Right lobe of liver (tissue), 6 donors: ENCODE measurements around the gene CUX1. TPM values are rescaled to one million over a fixed set of nuclear protein-coding genes. Genes with fewer than 3 reads are reported as not detected.
"Not testable (repeated sequence)": the region's sequence is repeated elsewhere in the genome, so short reads cannot be mapped to it uniquely, and the experiment has no call there.

Experiments
- ATAC-seq, 4 donors: fragments of 200-7000 bp; cut with Tn5 transposase; one replicate each; pipeline ENCODE4 v1.9.1; 2020; ENCODE audit warnings: mild to moderate bottlenecking in 4 of 4, moderate library complexity in 4 of 4
- DNase-seq, 3 donors: peaks; one replicate each; pipeline ENCODE4 v3.0.0-alpha.2; 2020
- H3K27ac ChIP-seq, 3 donors: fragments of 200-600 bp; one replicate each; pipeline ENCODE4 v1.8.0; 2022
- H3K27me3 ChIP-seq, 2 donors: fragments of 200-600 bp; one replicate each; pipeline ENCODE4 v1.8.0; 2022
- H3K36me3 ChIP-seq, 4 donors: fragments of 200-600 bp; sonication (generic) in 1 of 4; one replicate each; pipeline versions ENCODE4 v1.5.1 to v1.8.0; 2017 to 2022; ENCODE audit warnings: control low read depth in 1 of 4
- H3K4me1 ChIP-seq, 4 donors: fragments of 200-600 bp; sonication (generic) in 1 of 4; one replicate each; pipeline versions ENCODE4 v1.5.1 to v1.8.0; 2017 to 2022; ENCODE audit warnings: control low read depth in 1 of 4
- H3K4me3 ChIP-seq, 3 donors: fragments of 200-600 bp; one replicate each; pipeline ENCODE4 v1.8.0; 2022
- H3K9me3 ChIP-seq, 4 donors: fragments of 200-600 bp; sonication (generic) in 1 of 4; one replicate each; pipeline versions ENCODE4 v1.5.1 to v1.8.0; 2017 to 2022; ENCODE audit warnings: control low read depth in 1 of 4
- POLR2A ChIP-seq: fragments of 450-650 bp; IDR thresholded peaks from one replicate; pipeline ENCODE4 v1.6.1; 2017; ENCODE audit warnings: antibody characterized with exemption, mild to moderate bottlenecking
- WGBS: methylation state at CpG from one replicate; pipeline ENCODE4 v1.1.6; 2018; ENCODE audit warnings: low coverage, low lambda C conversion rate; ENCODE audit not compliant: insufficient coverage; ENCODE audit errors: missing lambda C conversion rate; 5-methylcytosine and 5-hydroxymethylcytosine counted together
- intact Hi-C, 2 donors: fragments of 100-400 bp; cut with DNase I; formaldehyde crosslinking; loops; one replicate each; pipeline versions ENCODE4 v1.11.2 to v1.14.1; 2022
- total RNA-seq, 6 experiments: library from RNA; depleted of rRNA in 2 of 6; stranded (reverse); fragments of >200 nt in 2 of 6; fragmentation: NEBNext Ultra II Directional in 3 of 6; extraction: Animal tissue kit (Norgen Biotek cat#: 25700) in 3 of 6; gene quantifications; one replicate each; pipeline versions ENCODE4 v1.1.0 to v1.2.4, GENCODE V29; 2016 to 2023
- TF ChIP-seq, protein P1 (sequence below), 4 donors: fragments of 200-600 bp in 3 of 4; fragments of 450-650 bp in 1 of 4; IDR thresholded peaks; one replicate each; pipeline versions ENCODE4 v1.5.1 to v1.8.0; 2016 to 2022; ENCODE audit warnings: antibody characterized with exemption in 4 of 4, mild to moderate bottlenecking in 2 of 4
- donor health status: DM: no; HTN: yes; CAD: no.
- donor health status: DM: no; HTN: no; CAD: no.
- donor health status: DM: no; HTN: no; CAD: no.
- donor health status: DM: no; HTN: yes; CAD: no.
- donor health status: DM: no; HTN: yes; CAD: no.

Gene CUX1
- total RNA-seq, 6 experiments from 2014 or later, result 34.3 to 53.1 (median 40.6) TPM

DNA sequence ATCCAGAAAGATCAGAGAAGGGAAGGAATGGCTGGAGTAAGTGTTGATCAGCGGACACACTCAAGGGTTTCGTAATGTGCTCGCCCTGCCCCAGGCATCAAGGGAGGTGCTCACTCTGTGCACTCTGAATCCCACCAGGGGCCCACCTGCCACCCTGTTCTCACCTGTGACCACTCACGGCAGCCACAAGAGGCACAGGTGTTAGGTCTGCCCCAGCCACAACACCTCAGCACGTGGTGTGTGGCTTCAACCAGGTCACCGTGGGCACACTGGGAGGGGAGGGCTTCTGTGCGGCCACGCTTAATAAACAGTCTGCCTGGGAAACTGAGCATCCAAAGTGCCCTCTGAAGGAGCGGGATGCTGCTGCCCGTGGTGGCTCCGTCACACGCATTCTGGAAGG is 49.8 kb downstream of the CUX1 start:
- ATAC-seq, result no peak
- 96% methylated on average over 5 of the region's 12 CpGs for WGBS
- no peaks in the 10 kb centered on the region for H3K9me3 ChIP-seq
- no peak overlapping the region for H3K27ac ChIP-seq
- no peaks in the 10 kb centered on the region for H3K27me3 ChIP-seq
- intact Hi-C loops, result no loop called here
- no peak for DNase-seq
- no peaks in the 10 kb centered on the region for H3K36me3 ChIP-seq
- no peak overlapping the region for H3K4me3 ChIP-seq
- no peak for TF ChIP-seq POLR2A
- TF ChIP-seq, protein P1, sequence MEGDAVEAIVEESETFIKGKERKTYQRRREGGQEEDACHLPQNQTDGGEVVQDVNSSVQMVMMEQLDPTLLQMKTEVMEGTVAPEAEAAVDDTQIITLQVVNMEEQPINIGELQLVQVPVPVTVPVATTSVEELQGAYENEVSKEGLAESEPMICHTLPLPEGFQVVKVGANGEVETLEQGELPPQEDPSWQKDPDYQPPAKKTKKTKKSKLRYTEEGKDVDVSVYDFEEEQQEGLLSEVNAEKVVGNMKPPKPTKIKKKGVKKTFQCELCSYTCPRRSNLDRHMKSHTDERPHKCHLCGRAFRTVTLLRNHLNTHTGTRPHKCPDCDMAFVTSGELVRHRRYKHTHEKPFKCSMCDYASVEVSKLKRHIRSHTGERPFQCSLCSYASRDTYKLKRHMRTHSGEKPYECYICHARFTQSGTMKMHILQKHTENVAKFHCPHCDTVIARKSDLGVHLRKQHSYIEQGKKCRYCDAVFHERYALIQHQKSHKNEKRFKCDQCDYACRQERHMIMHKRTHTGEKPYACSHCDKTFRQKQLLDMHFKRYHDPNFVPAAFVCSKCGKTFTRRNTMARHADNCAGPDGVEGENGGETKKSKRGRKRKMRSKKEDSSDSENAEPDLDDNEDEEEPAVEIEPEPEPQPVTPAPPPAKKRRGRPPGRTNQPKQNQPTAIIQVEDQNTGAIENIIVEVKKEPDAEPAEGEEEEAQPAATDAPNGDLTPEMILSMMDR (IDR thresholded peaks at IDR 0.05), result no peak
- peaks cover 0 to 11% (median 0%) of the 10 kb centered on the region in 4 donors for H3K4me1 ChIP-seq

GRCh38 chr7:101867681-101868080 is 50.3 kb downstream of the CUX1 start:
- 80% methylated on average over 4 of the region's 6 CpGs for WGBS
- DNase-seq, intact Hi-C loops, ATAC-seq, H3K27ac ChIP-seq, H3K27me3 ChIP-seq, H3K4me3 ChIP-seq, H3K36me3 ChIP-seq, H3K9me3 ChIP-seq: not testable (repeated sequence)
- H3K4me1 ChIP-seq, result peaks cover 0 to 11% (median 0%) of the 10 kb centered on the region in 4 donors

- Histone ChIP-seq H3K9me3 (no peaks in the 10 kb centered on the region), H3K36me3 (no peaks in the 10 kb centered on the region), H3K4me3 (no peak overlapping the region), H3K27me3 (no peaks in the 10 kb centered on the region), H3K27ac (no peak overlapping the region), H3K4me1 (peaks cover 0 to 11% (median 0%) of the 10 kb centered on the region in 4 donors)
- TF ChIP-seq POLR2A, result no peak
- TF ChIP-seq, protein P1 (IDR thresholded peaks at IDR 0.05), result no peak
- ATAC-seq, result no peak
- 87% methylated on average over 7 of the region's 11 CpGs for WGBS
- intact Hi-C loops, result no loop called here
- no peak for DNase-seq
Measured at GRCh38 chr7:101868191-101868950, 50.9 kb downstream of the CUX1 start.

GRCh38 chr7:101869026-101869900 is 51.8 kb downstream of the CUX1 start:
- H3K27ac ChIP-seq, result no peak overlapping the region
- 84% methylated on average over 17 of the region's 38 CpGs for WGBS

More at GRCh38 chr7:101869026-101869900, 51.8 kb downstream of the CUX1 start:
- DNase-seq, result no peak
- peaks cover 0 to 11% (median 0%) of the 10 kb centered on the region in 4 donors for H3K4me1 ChIP-seq
- H3K9me3 ChIP-seq, result no peaks in the 10 kb centered on the region
- H3K27me3 ChIP-seq, result no peaks in the 10 kb centered on the region
- TF ChIP-seq, protein P1 (IDR thresholded peaks at IDR 0.05), result no peak
- no peak for TF ChIP-seq POLR2A
- intact Hi-C loops, result no loop called here
- H3K4me3 ChIP-seq, result no peak overlapping the region
- no peaks in the 10 kb centered on the region for H3K36me3 ChIP-seq
- peak in 2 of 4 donors; percentile 12 to 23 for ATAC-seq
